Activated CD4-positive, alpha-beta T cell treated with anti-CD3 and anti-CD28 coated beads, Interleukin-2, amount 50 U/mL, for 1 hour (primary cell): ENCODE measurements around the gene GRIN2A.

Experiments used
- DNase-seq: peaks from one replicate; pipeline ENCODE4 v3.0.0-alpha.2; 2020

Gene GRIN2A

GRCh38 chr16:10027553-10027952, 154.7 kb downstream of the GRIN2A start:
- DNase-seq, result no peak

GRCh38 chr16:10026593-10026992, 155.6 kb downstream of the GRIN2A start:
- DNase-seq, result no peak

- no peak for DNase-seq
Observed at GRCh38 chr16:10022098-10022497, 160.1 kb downstream of the GRIN2A start.

- DNase-seq, result no peak
Observed at GRCh38 chr16:10020866-10021265, 161.4 kb downstream of the GRIN2A start.

- DNase-seq, result no peak
Observed at GRCh38 chr16:10016752-10017151, 165.5 kb downstream of the GRIN2A start.

- DNase-seq, result no peak
Observed at GRCh38 chr16:10015397-10015796, 166.8 kb downstream of the GRIN2A start.

- no peak for DNase-seq
Observed at GRCh38 chr16:10013774-10014173, 168.5 kb downstream of the GRIN2A start.

GRCh38 chr16:10013364-10013763, 168.9 kb downstream of the GRIN2A start:
- no peak for DNase-seq

- no peak for DNase-seq
Observed at GRCh38 chr16:10009684-10010083, 172.5 kb downstream of the GRIN2A start.

- no peak for DNase-seq
Observed at GRCh38 chr16:10003486-10003885, 178.7 kb downstream of the GRIN2A start.

- DNase-seq, result no peak
Observed at GRCh38 chr16:10001258-10001775, 180.9 kb downstream of the GRIN2A start.

GRCh38 chr16:9996221-9996620, 186.0 kb downstream of the GRIN2A start:
- no peak for DNase-seq

- no peak for DNase-seq
Observed at GRCh38 chr16:9992441-9992840, 189.8 kb downstream of the GRIN2A start.

GRCh38 chr16:9980981-9981380, 201.2 kb downstream of the GRIN2A start:
- no peak for DNase-seq

- DNase-seq, result no peak
Observed at GRCh38 chr16:9978160-9978725, 204.0 kb downstream of the GRIN2A start.

GRCh38 chr16:9977333-9977897, 204.8 kb downstream of the GRIN2A start:
- DNase-seq, result no peak

GRCh38 chr16:9976601-9977000, 205.6 kb downstream of the GRIN2A start:
- DNase-seq, result no peak

GRCh38 chr16:9971907-9972306, 210.3 kb downstream of the GRIN2A start:
- DNase-seq, result no peak

- DNase-seq, result no peak
Observed at GRCh38 chr16:9970796-9971195, 211.4 kb downstream of the GRIN2A start.

GRCh38 chr16:9970244-9970643, 212.0 kb downstream of the GRIN2A start:
- DNase-seq, result no peak

GRCh38 chr16:9969580-9969979, 212.6 kb downstream of the GRIN2A start:
- no peak for DNase-seq

GRCh38 chr16:9966569-9967157, 215.6 kb downstream of the GRIN2A start:
- DNase-seq, result no peak

- DNase-seq, result no peak
Observed at GRCh38 chr16:9965079-9965478, 217.1 kb downstream of the GRIN2A start.

- no peak for DNase-seq
Observed at GRCh38 chr16:9964426-9964825, 217.8 kb downstream of the GRIN2A start.

GRCh38 chr16:9957433-9957832, 224.8 kb downstream of the GRIN2A start:
- no peak for DNase-seq
